ENCODE results near the gene TAF12.

DNA sequence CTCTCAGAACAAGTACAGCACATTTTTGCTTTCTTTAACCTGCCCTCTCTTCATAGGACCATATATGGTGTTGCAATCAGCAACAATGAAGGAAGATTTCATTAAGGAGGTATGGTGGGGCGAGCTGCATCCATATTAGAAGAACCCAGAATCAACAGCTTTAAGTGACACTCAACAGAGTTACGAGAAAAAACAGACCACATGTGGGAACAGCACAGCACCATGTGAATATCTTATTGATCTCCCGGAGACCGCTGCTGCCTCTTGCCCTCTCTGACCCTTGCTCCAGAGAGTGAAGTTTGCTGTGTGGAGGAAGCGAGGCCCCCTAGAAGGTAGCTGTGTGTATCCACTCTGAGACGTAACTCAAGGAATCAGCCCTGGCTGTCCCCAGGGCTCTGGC, 37.9 kb downstream of the TAF12 start:
- TF ChIP-seq, protein P1, sequence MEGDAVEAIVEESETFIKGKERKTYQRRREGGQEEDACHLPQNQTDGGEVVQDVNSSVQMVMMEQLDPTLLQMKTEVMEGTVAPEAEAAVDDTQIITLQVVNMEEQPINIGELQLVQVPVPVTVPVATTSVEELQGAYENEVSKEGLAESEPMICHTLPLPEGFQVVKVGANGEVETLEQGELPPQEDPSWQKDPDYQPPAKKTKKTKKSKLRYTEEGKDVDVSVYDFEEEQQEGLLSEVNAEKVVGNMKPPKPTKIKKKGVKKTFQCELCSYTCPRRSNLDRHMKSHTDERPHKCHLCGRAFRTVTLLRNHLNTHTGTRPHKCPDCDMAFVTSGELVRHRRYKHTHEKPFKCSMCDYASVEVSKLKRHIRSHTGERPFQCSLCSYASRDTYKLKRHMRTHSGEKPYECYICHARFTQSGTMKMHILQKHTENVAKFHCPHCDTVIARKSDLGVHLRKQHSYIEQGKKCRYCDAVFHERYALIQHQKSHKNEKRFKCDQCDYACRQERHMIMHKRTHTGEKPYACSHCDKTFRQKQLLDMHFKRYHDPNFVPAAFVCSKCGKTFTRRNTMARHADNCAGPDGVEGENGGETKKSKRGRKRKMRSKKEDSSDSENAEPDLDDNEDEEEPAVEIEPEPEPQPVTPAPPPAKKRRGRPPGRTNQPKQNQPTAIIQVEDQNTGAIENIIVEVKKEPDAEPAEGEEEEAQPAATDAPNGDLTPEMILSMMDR (IDR thresholded peaks at IDR 0.05; ENCODE audit: low read depth, low read length): no peak
- TF ChIP-seq EZH2phosphoT487 (IDR thresholded peaks at IDR 0.05; ENCODE audit: low read depth): no peak

Data from OCI-LY3 (cell line).